ENCODE measurements around the gene TMEM98.
"Not testable (repeated sequence)": the region's sequence is repeated elsewhere in the genome, so short reads cannot be mapped to it uniquely, and the experiment has no call there.

TMEM98 gene

GRCh38 chr17:32944248-32945020 is 16.5 kb downstream of the TMEM98 start:
- Mint-ChIP-seq H3K36me3 (ENCODE audit: low read depth) (no peaks in the 10 kb centered on the region), H3K27ac (no peak overlapping the region), H3K27me3 (peaks cover 6% of the 10 kb centered on the region), H3K9me3 (no peaks in the 10 kb centered on the region), H3K4me3 (no peak overlapping the region), H3K4me1 (ENCODE audit: low read depth) (no peaks in the 10 kb centered on the region)

GRCh38 chr17:32946375-32947135 is 18.6 kb downstream of the TMEM98 start:
- H3K27me3 Mint-ChIP-seq, result peaks cover 6% of the 10 kb centered on the region
- no peak overlapping the region for H3K4me3 Mint-ChIP-seq
- H3K9me3 Mint-ChIP-seq, result no peaks in the 10 kb centered on the region
- H3K36me3 Mint-ChIP-seq (ENCODE audit: low read depth), result no peaks in the 10 kb centered on the region
- no peaks in the 10 kb centered on the region for H3K4me1 Mint-ChIP-seq (ENCODE audit: low read depth)
- no peak overlapping the region for H3K27ac Mint-ChIP-seq

GRCh38 chr17:32947736-32948135 is 19.8 kb downstream of the TMEM98 start:
- Mint-ChIP-seq H3K27me3 (peaks cover 14% of the 10 kb centered on the region), H3K36me3 (ENCODE audit: low read depth) (no peaks in the 10 kb centered on the region), H3K27ac (no peak overlapping the region), H3K4me1 (ENCODE audit: low read depth) (no peaks in the 10 kb centered on the region), H3K4me3 (no peak overlapping the region), H3K9me3 (no peaks in the 10 kb centered on the region)

GRCh38 chr17:32949181-32949580 is 21.2 kb downstream of the TMEM98 start:
- Mint-ChIP-seq H3K4me1 (ENCODE audit: low read depth) (no peaks in the 10 kb centered on the region), H3K36me3 (ENCODE audit: low read depth) (no peaks in the 10 kb centered on the region), H3K4me3 (no peak overlapping the region), H3K9me3 (no peaks in the 10 kb centered on the region), H3K27me3 (peaks cover 14% of the 10 kb centered on the region), H3K27ac (no peak overlapping the region)

- H3K36me3 Mint-ChIP-seq (ENCODE audit: low read depth); H3K27ac Mint-ChIP-seq; H3K9me3 Mint-ChIP-seq; H3K4me3 Mint-ChIP-seq; H3K4me1 Mint-ChIP-seq (ENCODE audit: low read depth): not testable (repeated sequence)
- peaks cover 24% of the 10 kb centered on the region for H3K27me3 Mint-ChIP-seq
Measured at GRCh38 chr17:32952491-32952890, 24.5 kb downstream of the TMEM98 start.

GRCh38 chr17:32953045-32953444 is 25.1 kb downstream of the TMEM98 start:
- Mint-ChIP-seq H3K27me3 (peaks cover 25% of the 10 kb centered on the region), H3K4me1 (ENCODE audit: low read depth) (no peaks in the 10 kb centered on the region), H3K36me3 (ENCODE audit: low read depth) (no peaks in the 10 kb centered on the region), H3K4me3 (no peak overlapping the region), H3K27ac (no peak overlapping the region), H3K9me3 (no peaks in the 10 kb centered on the region)

- peaks cover 23% of the 10 kb centered on the region for H3K27me3 Mint-ChIP-seq
- no peaks in the 10 kb centered on the region for H3K9me3 Mint-ChIP-seq
- H3K36me3 Mint-ChIP-seq (ENCODE audit: low read depth), result no peaks in the 10 kb centered on the region
- H3K27ac Mint-ChIP-seq, result no peak overlapping the region
- H3K4me3 Mint-ChIP-seq, result no peak overlapping the region
- H3K4me1 Mint-ChIP-seq (ENCODE audit: low read depth), result no peaks in the 10 kb centered on the region
Measured at GRCh38 chr17:32953857-32954256, 25.9 kb downstream of the TMEM98 start.

- Mint-ChIP-seq H3K27me3 (peaks cover 21% of the 10 kb centered on the region), H3K27ac (no peak overlapping the region), H3K4me3 (no peak overlapping the region), H3K9me3 (no peaks in the 10 kb centered on the region), H3K36me3 (ENCODE audit: low read depth) (no peaks in the 10 kb centered on the region), H3K4me1 (ENCODE audit: low read depth) (no peaks in the 10 kb centered on the region)
Measured at GRCh38 chr17:32954477-32954876, 26.5 kb downstream of the TMEM98 start.

- no peaks in the 10 kb centered on the region for H3K4me1 Mint-ChIP-seq (ENCODE audit: low read depth)
- peaks cover 21% of the 10 kb centered on the region for H3K27me3 Mint-ChIP-seq
- no peaks in the 10 kb centered on the region for H3K9me3 Mint-ChIP-seq
- H3K27ac Mint-ChIP-seq, result no peak overlapping the region
- no peak overlapping the region for H3K4me3 Mint-ChIP-seq
- no peaks in the 10 kb centered on the region for H3K36me3 Mint-ChIP-seq (ENCODE audit: low read depth)
Measured at GRCh38 chr17:32955155-32955554, 27.2 kb downstream of the TMEM98 start.

- Mint-ChIP-seq H3K27ac (no peak overlapping the region), H3K4me3 (no peak overlapping the region), H3K36me3 (ENCODE audit: low read depth) (no peaks in the 10 kb centered on the region), H3K9me3 (no peaks in the 10 kb centered on the region), H3K4me1 (ENCODE audit: low read depth) (no peaks in the 10 kb centered on the region), H3K27me3 (peaks cover 24% of the 10 kb centered on the region)
Measured at GRCh38 chr17:32956240-32956970, 28.5 kb downstream of the TMEM98 start.

- H3K27me3 Mint-ChIP-seq, result peaks cover 23% of the 10 kb centered on the region
- no peaks in the 10 kb centered on the region for H3K4me1 Mint-ChIP-seq (ENCODE audit: low read depth)
- no peak overlapping the region for H3K27ac Mint-ChIP-seq
- no peaks in the 10 kb centered on the region for H3K36me3 Mint-ChIP-seq (ENCODE audit: low read depth)
- H3K4me3 Mint-ChIP-seq, result no peak overlapping the region
- H3K9me3 Mint-ChIP-seq, result no peaks in the 10 kb centered on the region
Measured at GRCh38 chr17:32958418-32958817, 30.5 kb downstream of the TMEM98 start.

- Mint-ChIP-seq H3K9me3 (no peaks in the 10 kb centered on the region), H3K27me3 (peaks cover 36% of the 10 kb centered on the region), H3K27ac (no peak overlapping the region), H3K36me3 (ENCODE audit: low read depth) (no peaks in the 10 kb centered on the region), H3K4me1 (ENCODE audit: low read depth) (no peaks in the 10 kb centered on the region), H3K4me3 (no peak overlapping the region)
Measured at GRCh38 chr17:32960815-32961214, 32.9 kb downstream of the TMEM98 start.

- no peak overlapping the region for H3K27ac Mint-ChIP-seq
- H3K27me3 Mint-ChIP-seq, result peaks cover 30% of the 10 kb centered on the region
- no peak overlapping the region for H3K4me3 Mint-ChIP-seq
Measured at GRCh38 chr17:32962320-32962711, 34.4 kb downstream of the TMEM98 start.

GRCh38 chr17:32964541-32964940 is 36.6 kb downstream of the TMEM98 start:
- H3K36me3 Mint-ChIP-seq (ENCODE audit: low read depth), result no peaks in the 10 kb centered on the region
- H3K4me3 Mint-ChIP-seq, result no peak overlapping the region
- H3K27me3 Mint-ChIP-seq, result peaks cover 27% of the 10 kb centered on the region
- H3K9me3 Mint-ChIP-seq, result no peaks in the 10 kb centered on the region
- no peak overlapping the region for H3K27ac Mint-ChIP-seq
- no peaks in the 10 kb centered on the region for H3K4me1 Mint-ChIP-seq (ENCODE audit: low read depth)

More at GRCh38 chr17:32962320-32962711, 34.4 kb downstream of the TMEM98 start:
- no peaks in the 10 kb centered on the region for H3K9me3 Mint-ChIP-seq
- no peaks in the 10 kb centered on the region for H3K4me1 Mint-ChIP-seq (ENCODE audit: low read depth)
- no peaks in the 10 kb centered on the region for H3K36me3 Mint-ChIP-seq (ENCODE audit: low read depth)

- not testable (repeated sequence) for H3K4me3 Mint-ChIP-seq; H3K36me3 Mint-ChIP-seq (ENCODE audit: low read depth); H3K9me3 Mint-ChIP-seq; H3K27ac Mint-ChIP-seq
- H3K4me1 Mint-ChIP-seq (ENCODE audit: low read depth), result peaks cover 14% of the 10 kb centered on the region
- H3K27me3 Mint-ChIP-seq, result peaks cover 10% of the 10 kb centered on the region
Measured at GRCh38 chr17:32969231-32969630, 41.3 kb downstream of the TMEM98 start.
